ENCODE results near the gene PJA1.

Gene PJA1

GRCh38 chrX:69189576-69190371, 24.5 kb upstream of the PJA1 start:
- Histone ChIP-seq H3K27me3 (ENCODE audit: low read depth, low read length) (no peaks in the 10 kb centered on the region), H3K4me3 (ENCODE audit: low read depth in 1 of 2, low read length in 2 of 2) (no peak overlapping the region), H3K36me3 (ENCODE audit: control insufficient read depth in 1 of 2, insufficient read depth in 2 of 2, low read length in 2 of 2) (no peaks in the 10 kb centered on the region), H3K27ac (ENCODE audit: low read length) (no peak overlapping the region), H3K4me1 (ENCODE audit: control insufficient read depth in 1 of 2, insufficient read depth in 2 of 2, low read length in 2 of 2) (no peaks in the 10 kb centered on the region), H3K9me3 (ENCODE audit: control insufficient read depth in 1 of 2, low read length in 2 of 2) (no peaks in the 10 kb centered on the region)

GRCh38 chrX:69186651-69187050, 21.4 kb upstream of the PJA1 start:
- no peak overlapping the region for H3K4me3 ChIP-seq (ENCODE audit: low read depth in 1 of 2, low read length in 2 of 2)
- no peaks in the 10 kb centered on the region for H3K9me3 ChIP-seq (ENCODE audit: control insufficient read depth in 1 of 2, low read length in 2 of 2)
- H3K4me1 ChIP-seq (ENCODE audit: control insufficient read depth in 1 of 2, insufficient read depth in 2 of 2, low read length in 2 of 2), result no peaks in the 10 kb centered on the region
- no peaks in the 10 kb centered on the region for H3K36me3 ChIP-seq (ENCODE audit: control insufficient read depth in 1 of 2, insufficient read depth in 2 of 2, low read length in 2 of 2)
- H3K27me3 ChIP-seq (ENCODE audit: low read depth, low read length), result no peaks in the 10 kb centered on the region
- no peak overlapping the region for H3K27ac ChIP-seq (ENCODE audit: low read length)

- H3K4me1 ChIP-seq (ENCODE audit: control insufficient read depth in 1 of 2, insufficient read depth in 2 of 2, low read length in 2 of 2), result no peaks in the 10 kb centered on the region
- no peak overlapping the region for H3K27ac ChIP-seq (ENCODE audit: low read length)
- no peaks in the 10 kb centered on the region for H3K9me3 ChIP-seq (ENCODE audit: control insufficient read depth in 1 of 2, low read length in 2 of 2)
- H3K36me3 ChIP-seq (ENCODE audit: control insufficient read depth in 1 of 2, insufficient read depth in 2 of 2, low read length in 2 of 2), result no peaks in the 10 kb centered on the region
- no peaks in the 10 kb centered on the region for H3K27me3 ChIP-seq (ENCODE audit: low read depth, low read length)
- no peak overlapping the region for H3K4me3 ChIP-seq (ENCODE audit: low read depth in 1 of 2, low read length in 2 of 2)
Observed at GRCh38 chrX:69185886-69186285, 20.6 kb upstream of the PJA1 start.

- no peak overlapping the region for H3K4me3 ChIP-seq (ENCODE audit: low read depth in 1 of 2, low read length in 2 of 2)
Observed at GRCh38 chrX:69185141-69185540, 19.9 kb upstream of the PJA1 start.

GRCh38 chrX:69182818-69183380, 17.6 kb upstream of the PJA1 start:
- H3K4me3 ChIP-seq (ENCODE audit: low read depth in 1 of 2, low read length in 2 of 2), result no peak overlapping the region
- H3K4me1 ChIP-seq (ENCODE audit: control insufficient read depth in 1 of 2, insufficient read depth in 2 of 2, low read length in 2 of 2), result no peaks in the 10 kb centered on the region
- no peaks in the 10 kb centered on the region for H3K9me3 ChIP-seq (ENCODE audit: control insufficient read depth in 1 of 2, low read length in 2 of 2)
- no peaks in the 10 kb centered on the region for H3K27me3 ChIP-seq (ENCODE audit: low read depth, low read length)
- H3K36me3 ChIP-seq (ENCODE audit: control insufficient read depth in 1 of 2, insufficient read depth in 2 of 2, low read length in 2 of 2), result no peaks in the 10 kb centered on the region
- no peak overlapping the region for H3K27ac ChIP-seq (ENCODE audit: low read length)

More at GRCh38 chrX:69185141-69185540, 19.9 kb upstream of the PJA1 start:
- Histone ChIP-seq H3K27me3 (ENCODE audit: low read depth, low read length) (no peaks in the 10 kb centered on the region), H3K4me1 (ENCODE audit: control insufficient read depth in 1 of 2, insufficient read depth in 2 of 2, low read length in 2 of 2) (no peaks in the 10 kb centered on the region), H3K36me3 (ENCODE audit: control insufficient read depth in 1 of 2, insufficient read depth in 2 of 2, low read length in 2 of 2) (no peaks in the 10 kb centered on the region), H3K9me3 (ENCODE audit: control insufficient read depth in 1 of 2, low read length in 2 of 2) (no peaks in the 10 kb centered on the region), H3K27ac (ENCODE audit: low read length) (no peak overlapping the region)

- no peaks in the 10 kb centered on the region for H3K9me3 ChIP-seq (ENCODE audit: control insufficient read depth in 1 of 2, low read length in 2 of 2)
- no peaks in the 10 kb centered on the region for H3K36me3 ChIP-seq (ENCODE audit: control insufficient read depth in 1 of 2, insufficient read depth in 2 of 2, low read length in 2 of 2)
- no peaks in the 10 kb centered on the region for H3K27me3 ChIP-seq (ENCODE audit: low read depth, low read length)
- no peaks in the 10 kb centered on the region for H3K4me1 ChIP-seq (ENCODE audit: control insufficient read depth in 1 of 2, insufficient read depth in 2 of 2, low read length in 2 of 2)
- no peak overlapping the region for H3K4me3 ChIP-seq (ENCODE audit: low read depth in 1 of 2, low read length in 2 of 2)
- H3K27ac ChIP-seq (ENCODE audit: low read length), result no peak overlapping the region
Observed at GRCh38 chrX:69179380-69179911, 14.2 kb upstream of the PJA1 start.

- Histone ChIP-seq H3K27ac (ENCODE audit: low read length) (no peak overlapping the region), H3K9me3 (ENCODE audit: control insufficient read depth in 1 of 2, low read length in 2 of 2) (no peaks in the 10 kb centered on the region), H3K36me3 (ENCODE audit: control insufficient read depth in 1 of 2, insufficient read depth in 2 of 2, low read length in 2 of 2) (no peaks in the 10 kb centered on the region), H3K4me1 (ENCODE audit: control insufficient read depth in 1 of 2, insufficient read depth in 2 of 2, low read length in 2 of 2) (no peaks in the 10 kb centered on the region), H3K27me3 (ENCODE audit: low read depth, low read length) (no peaks in the 10 kb centered on the region), H3K4me3 (ENCODE audit: low read depth in 1 of 2, low read length in 2 of 2) (no peak overlapping the region)
Observed at GRCh38 chrX:69178592-69178991, 13.3 kb upstream of the PJA1 start.

GRCh38 chrX:69177511-69178162, 12.4 kb upstream of the PJA1 start:
- Histone ChIP-seq H3K9me3 (ENCODE audit: control insufficient read depth in 1 of 2, low read length in 2 of 2) (no peaks in the 10 kb centered on the region), H3K27ac (ENCODE audit: low read length) (no peak overlapping the region), H3K4me1 (ENCODE audit: control insufficient read depth in 1 of 2, insufficient read depth in 2 of 2, low read length in 2 of 2) (no peaks in the 10 kb centered on the region), H3K27me3 (ENCODE audit: low read depth, low read length) (no peaks in the 10 kb centered on the region), H3K36me3 (ENCODE audit: control insufficient read depth in 1 of 2, insufficient read depth in 2 of 2, low read length in 2 of 2) (no peaks in the 10 kb centered on the region), H3K4me3 (ENCODE audit: low read depth in 1 of 2, low read length in 2 of 2) (no peak overlapping the region)

- Histone ChIP-seq H3K27ac (ENCODE audit: low read length) (no peak overlapping the region), H3K4me1 (ENCODE audit: control insufficient read depth in 1 of 2, insufficient read depth in 2 of 2, low read length in 2 of 2) (no peaks in the 10 kb centered on the region), H3K9me3 (ENCODE audit: control insufficient read depth in 1 of 2, low read length in 2 of 2) (no peaks in the 10 kb centered on the region), H3K36me3 (ENCODE audit: control insufficient read depth in 1 of 2, insufficient read depth in 2 of 2, low read length in 2 of 2) (no peaks in the 10 kb centered on the region), H3K4me3 (ENCODE audit: low read depth in 1 of 2, low read length in 2 of 2) (no peak overlapping the region), H3K27me3 (ENCODE audit: low read depth, low read length) (no peaks in the 10 kb centered on the region)
Observed at GRCh38 chrX:69176053-69176452, 10.8 kb upstream of the PJA1 start.

- no peaks in the 10 kb centered on the region for H3K36me3 ChIP-seq (ENCODE audit: control insufficient read depth in 1 of 2, insufficient read depth in 2 of 2, low read length in 2 of 2)
- H3K27me3 ChIP-seq (ENCODE audit: low read depth, low read length), result no peaks in the 10 kb centered on the region
- no peak overlapping the region for H3K4me3 ChIP-seq (ENCODE audit: low read depth in 1 of 2, low read length in 2 of 2)
Observed at GRCh38 chrX:69173906-69174305, 8.7 kb upstream of the PJA1 start.

GRCh38 chrX:69172937-69173336, 7.7 kb upstream of the PJA1 start:
- Histone ChIP-seq H3K27ac (ENCODE audit: low read length) (no peak overlapping the region), H3K4me3 (ENCODE audit: low read depth in 1 of 2, low read length in 2 of 2) (no peak overlapping the region), H3K36me3 (ENCODE audit: control insufficient read depth in 1 of 2, insufficient read depth in 2 of 2, low read length in 2 of 2) (no peaks in the 10 kb centered on the region), H3K4me1 (ENCODE audit: control insufficient read depth in 1 of 2, insufficient read depth in 2 of 2, low read length in 2 of 2) (no peaks in the 10 kb centered on the region), H3K27me3 (ENCODE audit: low read depth, low read length) (no peaks in the 10 kb centered on the region), H3K9me3 (ENCODE audit: control insufficient read depth in 1 of 2, low read length in 2 of 2) (no peaks in the 10 kb centered on the region)

More at GRCh38 chrX:69173906-69174305, 8.7 kb upstream of the PJA1 start:
- Histone ChIP-seq H3K27ac (ENCODE audit: low read length) (no peak overlapping the region), H3K4me1 (ENCODE audit: control insufficient read depth in 1 of 2, insufficient read depth in 2 of 2, low read length in 2 of 2) (no peaks in the 10 kb centered on the region), H3K9me3 (ENCODE audit: control insufficient read depth in 1 of 2, low read length in 2 of 2) (no peaks in the 10 kb centered on the region)
